Chondrocyte (in vitro differentiated cells): ENCODE measurements around the gene ANO3. TPM values are rescaled to one million over a fixed set of nuclear protein-coding genes. Genes with fewer than 3 reads are reported as not detected.

Experiments
- DNase-seq: peaks from one replicate; pipeline ENCODE4 v3.0.0; 2021; ENCODE audit warnings: mixed read lengths, low spot score
- H3K27ac Mint-ChIP-seq: one replicate; pipeline ENCODE4 v1.8.0; 2021; ENCODE audit warnings: mild to moderate bottlenecking, moderate library complexity, mixed read lengths; ENCODE audit not compliant: unreplicated experiment
- H3K27me3 Mint-ChIP-seq: 2 replicates; pipeline ENCODE4 v1.8.0; 2021; ENCODE audit warnings: low read depth, mixed read lengths
- H3K36me3 Mint-ChIP-seq: 2 replicates; pipeline ENCODE4 v1.8.0; 2021; ENCODE audit warnings: low read depth, mixed read lengths
- H3K4me1 Mint-ChIP-seq: 2 replicates; pipeline ENCODE4 v1.8.0; 2021; ENCODE audit warnings: low read depth, mild to moderate bottlenecking, mixed read lengths
- H3K4me3 Mint-ChIP-seq: one replicate; pipeline ENCODE4 v1.8.0; 2021; ENCODE audit warnings: mild to moderate bottlenecking, moderate library complexity, mixed read lengths; ENCODE audit not compliant: unreplicated experiment
- H3K9me3 Mint-ChIP-seq: 2 replicates; pipeline ENCODE4 v1.8.0; 2021; ENCODE audit warnings: low read depth, mixed read lengths
- CTCF ChIP-seq: fragments of 200-600 bp; sonication (generic); IDR thresholded peaks from 2 replicates; pipeline ENCODE4 v1.5.0; 2021; ENCODE audit warnings: antibody characterized with exemption, mild to moderate bottlenecking, moderate library complexity
- total RNA-seq: library from RNA; stranded (reverse); gene quantifications from 3 replicates; pipeline ENCODE4 v1.2.1, GENCODE V29; 2021

Gene ANO3
- total RNA-seq, 1 donor from 2014 or later, result 0.07 TPM

GRCh38 chr11:26687351-26687750 lies 355.4 kb downstream of the ANO3 start:
- H3K4me3 Mint-ChIP-seq, result no peak overlapping the region
- no peaks in the 10 kb centered on the region for H3K9me3 Mint-ChIP-seq
- H3K36me3 Mint-ChIP-seq, result no peaks in the 10 kb centered on the region
- no peak for TF ChIP-seq CTCF
- no peaks in the 10 kb centered on the region for H3K27me3 Mint-ChIP-seq
- H3K4me1 Mint-ChIP-seq, result no peaks in the 10 kb centered on the region
- no peak for DNase-seq
- no peak overlapping the region for H3K27ac Mint-ChIP-seq

GRCh38 chr11:26688701-26689100 lies 356.8 kb downstream of the ANO3 start:
- TF ChIP-seq CTCF, result no peak
- Mint-ChIP-seq H3K27me3 (no peaks in the 10 kb centered on the region), H3K9me3 (no peaks in the 10 kb centered on the region), H3K4me1 (no peaks in the 10 kb centered on the region), H3K27ac (no peak overlapping the region), H3K4me3 (no peak overlapping the region), H3K36me3 (no peaks in the 10 kb centered on the region)
- DNase-seq, result no peak

GRCh38 chr11:26696330-26696729 lies 364.4 kb downstream of the ANO3 start:
- Mint-ChIP-seq H3K4me3 (no peak overlapping the region), H3K36me3 (no peaks in the 10 kb centered on the region), H3K27ac (no peak overlapping the region), H3K9me3 (peaks cover 3% of the 10 kb centered on the region), H3K4me1 (no peaks in the 10 kb centered on the region), H3K27me3 (no peaks in the 10 kb centered on the region)
- no peak for DNase-seq
- no peak for TF ChIP-seq CTCF

- Mint-ChIP-seq H3K4me3 (no peak overlapping the region), H3K27ac (no peak overlapping the region), H3K4me1 (no peaks in the 10 kb centered on the region), H3K27me3 (no peaks in the 10 kb centered on the region), H3K9me3 (peaks cover 3% of the 10 kb centered on the region), H3K36me3 (no peaks in the 10 kb centered on the region)
- no peak for DNase-seq
- no peak for TF ChIP-seq CTCF
Observed at GRCh38 chr11:26698224-26698623, 366.3 kb downstream of the ANO3 start.

GRCh38 chr11:26700574-26701235 lies 368.8 kb downstream of the ANO3 start:
- DNase-seq, result no peak
- Mint-ChIP-seq H3K9me3 (peaks cover 3% of the 10 kb centered on the region), H3K27me3 (no peaks in the 10 kb centered on the region), H3K4me3 (no peak overlapping the region), H3K36me3 (no peaks in the 10 kb centered on the region), H3K27ac (no peak overlapping the region), H3K4me1 (no peaks in the 10 kb centered on the region)
- TF ChIP-seq CTCF, result no peak
